ENCODE data around the gene CCL7. TPM values are rescaled to one million over a fixed set of nuclear protein-coding genes. Genes with fewer than 3 reads are reported as not detected.

CCL7 gene
- total RNA-seq, 2 experiments from 2014 or later = not detected

DNA sequence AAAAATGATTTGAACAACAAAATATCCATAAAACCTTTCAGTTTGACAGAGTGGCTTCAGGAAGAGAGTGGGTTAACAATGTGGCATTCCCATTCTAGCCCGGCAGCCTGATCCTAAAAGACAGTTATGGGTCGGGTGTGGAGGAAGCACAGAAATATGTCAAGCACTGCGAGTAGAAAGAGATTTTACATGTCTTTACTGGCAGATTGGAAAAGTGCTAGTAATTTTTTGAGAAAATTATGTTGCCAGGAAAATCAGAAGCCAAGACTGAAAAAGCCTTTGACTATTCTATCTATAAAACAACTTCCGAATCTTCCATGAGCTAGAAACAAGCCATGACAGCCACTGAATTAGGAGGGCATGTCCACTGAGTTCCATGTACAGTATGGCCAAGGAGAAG, 9.2 kb upstream of the CCL7 start:
- Mint-ChIP-seq H3K4me3 (no peak overlapping the region), H3K4me1 (ENCODE audit: low read depth) (no peaks in the 10 kb centered on the region), H3K9me3 (no peaks in the 10 kb centered on the region), H3K27ac (no peak overlapping the region), H3K27me3 (ENCODE audit: low read depth) (peaks cover 37% of the 10 kb centered on the region), H3K36me3 (ENCODE audit: low read depth) (no peaks in the 10 kb centered on the region)
- CTCF ChIA-PET = no interaction called here
- intact Hi-C loops (cut with micrococcal nuclease) = no loop called here
- no peak for DNase-seq

DNA sequence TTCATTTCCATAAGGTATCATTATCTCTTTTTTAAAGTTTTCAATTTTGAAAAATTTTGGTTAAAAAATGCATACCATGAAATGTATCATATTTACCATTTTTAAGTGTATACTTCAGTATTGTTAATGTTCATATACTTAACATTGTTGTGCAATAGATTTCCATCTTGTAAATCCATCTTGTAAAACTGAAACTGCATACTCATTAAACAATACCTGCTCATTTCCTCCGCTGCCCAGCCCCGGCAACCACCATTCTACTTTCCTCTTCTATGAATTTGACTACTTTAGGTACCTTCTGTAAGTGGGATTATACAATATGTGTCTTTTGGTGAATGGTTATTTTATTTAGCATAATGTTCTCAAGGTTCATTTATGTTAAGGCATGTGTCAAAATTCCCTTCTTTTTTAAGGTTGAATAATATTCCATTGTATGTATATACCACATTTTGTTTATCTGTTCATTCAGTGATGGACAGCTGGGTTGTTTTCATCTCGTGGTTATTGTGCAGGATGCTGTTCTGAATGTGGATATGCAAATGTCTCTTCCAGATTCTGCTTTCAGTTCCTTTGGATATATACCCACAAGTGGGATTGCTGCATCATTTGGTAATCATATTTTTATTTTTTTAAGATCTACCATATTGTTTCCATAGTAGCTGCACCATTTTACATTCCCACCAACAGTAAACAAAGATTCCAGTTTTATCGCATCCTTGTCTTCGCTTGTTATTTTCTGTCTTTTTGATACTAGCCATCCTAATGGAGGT, 8.3 kb upstream of the CCL7 start:
- DNase-seq = no peak
- no peak overlapping the region for H3K4me3 Mint-ChIP-seq
- H3K27me3 Mint-ChIP-seq (ENCODE audit: low read depth) = peaks cover 33% of the 10 kb centered on the region
- CTCF ChIA-PET = no interaction called here
- intact Hi-C loops (cut with micrococcal nuclease) = no loop called here
- no peaks in the 10 kb centered on the region for H3K36me3 Mint-ChIP-seq (ENCODE audit: low read depth)
- no peak overlapping the region for H3K27ac Mint-ChIP-seq
- no peaks in the 10 kb centered on the region for H3K4me1 Mint-ChIP-seq (ENCODE audit: low read depth)
- H3K9me3 Mint-ChIP-seq = no peaks in the 10 kb centered on the region

DNA sequence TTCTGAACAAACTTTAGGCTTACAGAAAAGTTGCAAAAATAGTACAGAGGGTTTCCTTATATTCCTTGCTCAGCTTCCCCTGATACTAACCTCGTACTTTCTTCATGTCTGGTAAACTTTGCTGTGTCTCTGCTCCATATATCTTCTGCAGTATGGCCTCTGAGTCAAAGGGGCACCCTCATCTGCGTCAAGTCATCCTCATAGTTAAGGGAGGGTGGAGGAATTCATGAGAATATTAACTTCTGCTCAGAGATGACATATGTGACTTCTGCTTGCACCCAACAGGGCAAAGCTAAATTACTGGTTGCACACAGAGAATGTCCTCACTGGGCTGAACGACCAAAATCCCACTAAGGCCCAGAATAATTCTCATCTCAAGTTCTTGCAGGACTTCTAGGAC, 4.3 kb upstream of the CCL7 start:
- Mint-ChIP-seq H3K4me1 (ENCODE audit: low read depth) (no peaks in the 10 kb centered on the region), H3K9me3 (no peaks in the 10 kb centered on the region), H3K27me3 (ENCODE audit: low read depth) (peaks cover 16% of the 10 kb centered on the region), H3K4me3 (no peak overlapping the region), H3K36me3 (ENCODE audit: low read depth) (no peaks in the 10 kb centered on the region), H3K27ac (no peak overlapping the region)
- DNase-seq = no peak
- intact Hi-C loops (cut with micrococcal nuclease) = no loop called here
- CTCF ChIA-PET = no interaction called here

DNA sequence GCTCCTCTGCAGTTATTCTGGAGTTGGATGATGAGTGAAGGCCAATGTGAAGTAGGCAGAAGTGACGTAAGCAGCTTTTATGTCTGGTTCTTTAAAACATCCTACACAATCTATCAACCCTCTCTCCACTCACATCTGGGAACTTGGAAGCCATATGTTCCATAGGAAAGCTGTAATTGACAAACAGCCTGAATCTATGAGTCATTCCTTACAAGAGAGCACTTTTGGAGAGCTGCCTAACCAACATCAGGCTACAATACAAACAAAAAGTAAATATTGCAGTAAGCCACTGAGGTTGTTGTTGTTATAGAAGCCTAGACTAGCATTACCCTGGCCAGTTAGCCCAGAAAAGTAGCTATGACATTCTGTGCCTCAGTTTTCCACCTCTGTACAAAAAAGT, 5.9 kb downstream of the CCL7 start:
- DNase-seq = no peak
- CTCF ChIA-PET = interaction anchor here (0.8 kb wide), 1 partner anchor 83 kb away, joined by 3 read pairs; no protein-coding TSS in a partner anchor

DNA sequence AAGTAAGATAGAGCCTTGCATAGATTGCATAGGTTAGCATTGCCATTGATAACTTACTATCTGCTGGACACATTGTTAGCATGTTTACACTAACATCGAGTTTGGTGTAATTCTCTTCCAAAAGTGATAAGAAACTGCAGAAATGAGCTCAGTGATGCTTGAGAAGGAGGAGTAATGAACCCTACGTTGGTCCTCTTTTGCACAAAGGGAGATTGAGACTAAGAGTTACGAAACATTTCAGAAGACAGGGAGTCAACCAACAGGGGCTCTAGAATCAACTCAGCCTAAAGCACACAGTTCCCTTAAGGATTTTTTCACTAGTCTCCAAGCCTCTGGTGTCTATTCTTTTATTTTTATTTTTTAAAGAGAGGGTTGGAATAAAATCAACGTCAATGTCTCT, 6.8 kb downstream of the CCL7 start:
- no peak overlapping the region for H3K27ac Mint-ChIP-seq
- H3K27me3 Mint-ChIP-seq (ENCODE audit: low read depth) = peaks cover 57% of the 10 kb centered on the region
- intact Hi-C loops (cut with micrococcal nuclease) = no loop called here
- no peak for DNase-seq
- no peak overlapping the region for H3K4me3 Mint-ChIP-seq
- H3K4me1 Mint-ChIP-seq (ENCODE audit: low read depth) = no peaks in the 10 kb centered on the region
- H3K9me3 Mint-ChIP-seq = peaks cover 2% of the 10 kb centered on the region
- no peaks in the 10 kb centered on the region for H3K36me3 Mint-ChIP-seq (ENCODE audit: low read depth)
- CTCF ChIA-PET = no interaction called here

More for the DNA sequence above, 5.9 kb downstream of the CCL7 start:
- Mint-ChIP-seq H3K4me3 (no peak overlapping the region), H3K27ac (no peak overlapping the region), H3K4me1 (ENCODE audit: low read depth) (no peaks in the 10 kb centered on the region), H3K36me3 (ENCODE audit: low read depth) (no peaks in the 10 kb centered on the region), H3K9me3 (no peaks in the 10 kb centered on the region), H3K27me3 (ENCODE audit: low read depth) (peaks cover 61% of the 10 kb centered on the region)
- intact Hi-C loops (cut with micrococcal nuclease) = no loop called here

DNA sequence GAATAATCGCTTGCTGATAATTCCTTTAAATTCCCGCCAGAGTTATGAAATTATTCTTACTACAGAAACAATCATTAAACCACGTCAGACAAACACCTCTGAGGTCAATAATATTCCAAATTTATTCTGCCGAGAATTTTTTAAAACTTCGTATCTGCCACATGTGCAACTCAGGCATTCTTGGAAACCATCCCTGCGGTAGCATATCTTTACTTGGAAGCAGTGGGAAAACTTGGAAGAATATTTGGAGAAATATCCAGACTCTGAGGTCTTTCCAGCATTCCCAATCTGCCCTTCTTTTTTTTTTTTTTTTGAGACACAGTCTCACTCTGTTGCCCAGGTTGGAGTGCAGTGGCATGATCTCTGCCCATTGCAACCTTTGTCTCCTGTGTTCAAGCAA, 13.6 kb downstream of the CCL7 start:
- intact Hi-C loops (cut with micrococcal nuclease) = no loop called here
- DNase-seq = no peak
- no peaks in the 10 kb centered on the region for H3K36me3 Mint-ChIP-seq (ENCODE audit: low read depth)
- CTCF ChIA-PET = interaction anchor here (0.7 kb wide), 1 partner anchor 82 kb away, joined by 3 read pairs; no protein-coding TSS in a partner anchor
- no peak overlapping the region for H3K4me3 Mint-ChIP-seq
- H3K9me3 Mint-ChIP-seq = peaks cover 2% of the 10 kb centered on the region
- no peaks in the 10 kb centered on the region for H3K4me1 Mint-ChIP-seq (ENCODE audit: low read depth)
- H3K27me3 Mint-ChIP-seq (ENCODE audit: low read depth) = peaks cover 40% of the 10 kb centered on the region
- H3K27ac Mint-ChIP-seq = no peak overlapping the region

DNA sequence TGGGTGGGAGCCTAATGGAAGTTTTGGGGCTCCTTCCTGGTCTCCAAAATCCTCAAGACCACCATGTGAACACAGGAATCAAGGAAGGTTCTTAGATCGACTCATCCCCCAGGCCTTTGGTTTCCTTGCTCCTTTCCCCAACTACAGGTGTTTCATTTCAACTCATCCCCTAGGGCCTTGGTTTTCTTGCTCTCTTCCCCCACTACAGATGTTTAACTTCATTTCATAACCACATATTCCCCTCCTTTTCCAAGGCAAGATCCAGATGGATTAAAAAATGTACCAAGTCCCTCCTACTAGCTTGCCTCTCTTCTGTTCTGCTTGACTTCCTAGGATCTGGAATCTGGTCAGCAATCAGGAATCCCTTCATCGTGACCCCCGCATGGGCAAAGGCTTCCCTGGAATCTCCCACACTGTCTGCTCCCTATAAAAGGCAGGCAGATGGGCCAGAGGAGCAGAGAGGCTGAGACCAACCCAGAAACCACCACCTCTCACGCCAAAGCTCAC, 15.3 kb downstream of the CCL7 start, which contains the start of gene CCL11:
TSS of gene CCL11 (plus strand) at position 457 of the 507 bp plus-strand sequence. CDS start 67 bp downstream, outside the sequence.
- Mint-ChIP-seq H3K9me3 (peaks cover 2% of the 10 kb centered on the region), H3K36me3 (ENCODE audit: low read depth) (no peaks in the 10 kb centered on the region), H3K27me3 (ENCODE audit: low read depth) (peaks cover 31% of the 10 kb centered on the region), H3K4me3 (no peak within 1 kb of the TSS), H3K27ac (no peak within 1 kb of the TSS), H3K4me1 (ENCODE audit: low read depth) (no peaks in the 10 kb centered on the region)
- CTCF ChIA-PET = no interaction called here
- intact Hi-C loops (cut with micrococcal nuclease) = no loop called here
- no peak for DNase-seq

DNA sequence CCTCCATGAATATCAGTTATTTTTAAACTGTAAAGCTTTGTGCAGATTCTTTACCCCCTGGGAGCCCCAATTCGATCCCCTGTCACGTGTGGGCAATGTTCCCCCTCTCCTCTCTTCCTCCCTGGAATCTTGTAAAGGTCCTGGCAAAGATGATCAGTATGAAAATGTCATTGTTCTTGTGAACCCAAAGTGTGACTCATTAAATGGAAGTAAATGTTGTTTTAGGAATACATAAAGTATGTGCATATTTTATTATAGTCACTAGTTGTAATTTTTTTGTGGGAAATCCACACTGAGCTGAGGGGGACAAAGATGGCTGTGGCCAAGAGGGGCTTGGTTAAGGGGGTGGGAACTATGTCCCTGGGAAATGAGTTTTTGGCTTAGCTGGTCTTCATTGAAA, 17.9 kb downstream of the CCL7 start:
- CTCF ChIA-PET = no interaction called here
- Mint-ChIP-seq H3K27ac (no peak overlapping the region), H3K36me3 (ENCODE audit: low read depth) (no peaks in the 10 kb centered on the region), H3K4me3 (no peak overlapping the region), H3K27me3 (ENCODE audit: low read depth) (peaks cover 21% of the 10 kb centered on the region), H3K4me1 (ENCODE audit: low read depth) (no peaks in the 10 kb centered on the region), H3K9me3 (no peaks in the 10 kb centered on the region)
- intact Hi-C loops (cut with micrococcal nuclease) = no loop called here
- no peak for DNase-seq

DNA sequence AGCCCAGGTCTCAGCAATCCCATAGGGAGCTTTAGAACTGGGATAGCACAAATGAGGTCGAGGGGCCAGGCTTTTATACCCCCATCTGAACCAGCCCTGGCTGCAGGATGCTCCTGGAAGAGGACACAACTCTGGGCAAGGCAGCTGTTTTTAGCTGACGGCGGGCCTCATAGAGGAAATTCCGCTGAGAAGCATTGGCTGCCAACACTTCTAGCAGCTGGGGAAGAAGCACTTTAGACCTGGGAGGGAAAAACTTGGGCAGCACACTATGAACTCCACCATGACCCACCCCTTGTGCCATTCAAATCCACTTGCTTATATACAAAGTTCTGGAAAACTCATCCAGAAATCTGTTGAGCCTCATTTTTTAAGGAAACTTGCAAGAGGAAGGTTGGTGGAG, 20.6 kb downstream of the CCL7 start:
- Mint-ChIP-seq H3K4me1 (ENCODE audit: low read depth) (no peaks in the 10 kb centered on the region), H3K36me3 (ENCODE audit: low read depth) (no peaks in the 10 kb centered on the region), H3K9me3 (peaks cover under 1% of the 10 kb centered on the region), H3K27me3 (ENCODE audit: low read depth) (peaks cover 17% of the 10 kb centered on the region), H3K4me3 (no peak overlapping the region), H3K27ac (no peak overlapping the region)
- no peak for DNase-seq
- CTCF ChIA-PET = no interaction called here
- intact Hi-C loops (cut with micrococcal nuclease) = no loop called here

DNA sequence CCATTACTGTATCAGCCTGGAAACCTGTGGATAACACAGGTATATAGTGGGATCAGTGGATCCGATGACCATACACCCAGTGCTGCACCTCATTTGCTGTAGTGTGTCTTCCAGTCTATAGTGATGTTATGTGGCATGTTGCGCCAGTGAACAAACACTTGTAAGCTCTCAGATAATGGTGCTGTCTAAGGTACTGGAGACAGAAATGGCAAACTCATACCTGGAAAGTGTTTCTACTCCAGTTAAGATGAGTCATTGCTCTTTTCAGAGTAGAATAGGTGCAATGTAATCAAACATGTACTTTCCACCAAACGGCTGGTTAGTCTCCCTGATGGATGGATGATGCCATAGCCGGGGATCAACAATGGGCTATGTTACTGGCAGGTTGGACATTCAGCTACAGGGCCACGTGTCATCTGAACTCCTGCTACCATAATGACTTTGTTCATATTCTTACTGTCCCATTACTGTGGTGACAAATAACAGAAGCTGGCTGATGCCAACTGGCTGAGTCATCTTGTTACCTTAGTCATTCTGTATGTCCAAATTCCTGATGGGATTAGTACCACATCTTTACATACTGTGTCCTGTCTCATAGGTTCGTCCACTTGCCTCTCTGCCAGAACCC, 21.8 kb downstream of the CCL7 start:
- CTCF ChIA-PET = no interaction called here
- Mint-ChIP-seq H3K27ac (no peak overlapping the region), H3K9me3 (peaks cover 2% of the 10 kb centered on the region), H3K36me3 (ENCODE audit: low read depth) (no peaks in the 10 kb centered on the region), H3K4me1 (ENCODE audit: low read depth) (no peaks in the 10 kb centered on the region), H3K4me3 (no peak overlapping the region), H3K27me3 (ENCODE audit: low read depth) (peaks cover 17% of the 10 kb centered on the region)
- intact Hi-C loops (cut with micrococcal nuclease) = no loop called here
- peak; percentile 4 for DNase-seq

DNA sequence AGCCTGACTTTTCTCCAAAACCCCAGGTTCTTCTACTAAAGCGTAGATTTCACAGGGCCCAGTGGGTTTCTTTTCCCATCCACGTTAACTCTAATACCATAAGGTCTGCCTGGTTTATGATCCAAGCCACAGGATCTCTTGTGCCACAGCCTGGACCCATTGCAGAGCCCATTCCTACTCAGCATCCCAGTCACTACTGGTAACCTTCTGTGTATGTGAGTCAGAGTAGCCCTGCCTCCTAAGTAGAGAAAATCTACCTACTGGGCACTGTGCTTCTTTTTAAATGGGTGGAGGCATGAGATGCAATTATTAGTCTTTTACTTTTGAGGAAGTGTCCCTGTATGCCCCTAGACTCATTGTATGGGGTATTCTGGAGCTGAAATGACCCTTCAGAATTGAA, 29.0 kb downstream of the CCL7 start:
- Mint-ChIP-seq H3K9me3 (peaks cover 2% of the 10 kb centered on the region), H3K4me1 (ENCODE audit: low read depth) (no peaks in the 10 kb centered on the region), H3K27me3 (ENCODE audit: low read depth) (peaks cover 22% of the 10 kb centered on the region), H3K27ac (no peak overlapping the region), H3K4me3 (no peak overlapping the region), H3K36me3 (ENCODE audit: low read depth) (no peaks in the 10 kb centered on the region)
- CTCF ChIA-PET = no interaction called here
- no peak for DNase-seq
- intact Hi-C loops (cut with micrococcal nuclease) = no loop called here

DNA sequence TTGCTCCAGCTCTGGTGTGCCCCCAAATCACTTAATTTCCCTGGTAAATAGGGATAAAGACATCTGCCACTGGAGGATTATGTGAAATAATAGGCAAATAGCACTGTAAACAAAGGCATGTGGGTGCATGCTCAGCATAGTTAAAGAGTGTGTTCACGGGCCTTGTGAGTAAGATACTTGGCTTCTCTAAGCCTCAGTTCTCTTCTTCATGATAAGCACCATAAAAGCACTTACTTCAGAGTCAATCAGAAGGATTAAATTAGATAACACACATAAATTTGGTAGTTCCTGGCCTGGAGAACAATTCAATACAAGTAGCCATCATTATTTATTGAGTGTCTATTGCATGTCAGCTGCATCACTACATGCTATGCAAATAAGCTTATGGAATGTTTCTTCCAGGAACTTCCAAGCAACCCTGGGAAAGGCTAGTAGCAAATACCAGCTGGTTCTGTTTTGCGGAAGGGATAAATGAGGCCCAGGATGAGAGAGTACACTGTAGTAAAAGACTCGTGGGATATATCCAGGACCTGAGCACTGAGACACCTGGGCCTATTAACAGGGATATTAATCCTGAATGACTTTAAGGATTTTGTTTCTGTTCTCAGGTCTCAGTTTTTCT, 30.0 kb downstream of the CCL7 start:
- no peaks in the 10 kb centered on the region for H3K4me1 Mint-ChIP-seq (ENCODE audit: low read depth)
- H3K36me3 Mint-ChIP-seq (ENCODE audit: low read depth) = no peaks in the 10 kb centered on the region
- H3K27me3 Mint-ChIP-seq (ENCODE audit: low read depth) = peaks cover 22% of the 10 kb centered on the region
- CTCF ChIA-PET = interaction anchor here (1.5 kb wide), 1 partner anchor 13 kb away, joined by 3 read pairs; no protein-coding TSS in a partner anchor
- no peak overlapping the region for H3K27ac Mint-ChIP-seq
- no peak for DNase-seq
- H3K9me3 Mint-ChIP-seq = peaks cover 2% of the 10 kb centered on the region
- no peak overlapping the region for H3K4me3 Mint-ChIP-seq
- intact Hi-C loops (cut with micrococcal nuclease) = no loop called here
